ENCODE measurements around the gene ARHGEF2.
"Not testable (repeated sequence)": the region's sequence is repeated elsewhere in the genome, so short reads cannot be mapped to it uniquely, and the experiment has no call there.

The ARHGEF2 gene

DNA sequence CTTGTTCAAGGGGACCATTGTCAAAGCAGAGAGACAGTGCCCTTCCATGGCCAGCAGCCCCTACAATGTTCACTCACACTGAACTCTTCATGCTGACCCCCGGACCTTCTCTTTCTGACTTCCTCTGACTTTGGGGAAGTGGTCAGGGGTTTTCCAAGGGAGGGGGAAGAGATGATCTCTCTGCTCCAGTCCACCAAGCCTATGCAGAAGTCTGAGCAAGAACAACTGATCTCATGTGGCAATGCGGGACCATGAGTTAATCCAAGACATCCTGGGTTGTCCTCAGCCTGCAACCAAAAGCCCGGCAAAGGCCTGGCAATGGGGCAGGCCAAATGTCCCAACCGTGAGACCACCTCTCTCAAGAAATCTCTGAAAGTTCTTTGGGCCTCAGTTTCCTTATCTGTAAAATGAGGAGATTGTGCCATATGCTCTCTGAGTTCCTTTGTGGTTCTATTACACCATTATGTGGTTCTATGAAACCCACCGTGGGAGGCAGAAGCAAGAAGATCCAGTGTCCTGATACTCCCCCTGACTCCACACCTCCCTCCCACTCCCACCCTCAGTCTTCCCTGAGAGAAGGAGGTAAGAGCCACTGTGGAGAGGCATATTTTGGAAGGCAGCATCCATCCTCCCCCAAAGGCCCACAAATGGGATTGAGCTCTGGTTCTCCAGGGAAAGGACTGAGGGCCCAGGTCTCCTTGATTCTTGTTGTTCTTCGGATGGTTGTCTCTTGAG lies 11.8 kb upstream of the ARHGEF2 start:
- H2AFZ ChIP-seq (ENCODE audit: low read depth, low read length, severe bottlenecking): no peak overlapping the region
- H3K27me3 ChIP-seq (ENCODE audit: low read length): no peaks in the 10 kb centered on the region
- no peak overlapping the region for H3K9ac ChIP-seq (ENCODE audit: low read length)
- no peak overlapping the region for H3K27ac ChIP-seq (ENCODE audit: low read depth, low read length)
- H3F3A ChIP-seq (ENCODE audit: insufficient read depth): no peaks in the 10 kb centered on the region
- no peak overlapping the region for H3K4me3 ChIP-seq (ENCODE audit: insufficient read depth, low read length, poor library complexity, severe bottlenecking)
- no peaks in the 10 kb centered on the region for H4K20me1 ChIP-seq (ENCODE audit: low read depth, low read length)
- H3K79me2 ChIP-seq (ENCODE audit: insufficient read depth, low read length): no peaks in the 10 kb centered on the region
- no peaks in the 10 kb centered on the region for H3K36me3 ChIP-seq (ENCODE audit: low read length)
- no peaks in the 10 kb centered on the region for H3K9me2 ChIP-seq (replicated peaks; ENCODE audit: insufficient read depth, low read length)
- no peak for TF ChIP-seq EZH2phosphoT487 (conservative IDR thresholded peaks at IDR 0.05; ENCODE audit: low read length)
- TF ChIP-seq, protein P1, sequence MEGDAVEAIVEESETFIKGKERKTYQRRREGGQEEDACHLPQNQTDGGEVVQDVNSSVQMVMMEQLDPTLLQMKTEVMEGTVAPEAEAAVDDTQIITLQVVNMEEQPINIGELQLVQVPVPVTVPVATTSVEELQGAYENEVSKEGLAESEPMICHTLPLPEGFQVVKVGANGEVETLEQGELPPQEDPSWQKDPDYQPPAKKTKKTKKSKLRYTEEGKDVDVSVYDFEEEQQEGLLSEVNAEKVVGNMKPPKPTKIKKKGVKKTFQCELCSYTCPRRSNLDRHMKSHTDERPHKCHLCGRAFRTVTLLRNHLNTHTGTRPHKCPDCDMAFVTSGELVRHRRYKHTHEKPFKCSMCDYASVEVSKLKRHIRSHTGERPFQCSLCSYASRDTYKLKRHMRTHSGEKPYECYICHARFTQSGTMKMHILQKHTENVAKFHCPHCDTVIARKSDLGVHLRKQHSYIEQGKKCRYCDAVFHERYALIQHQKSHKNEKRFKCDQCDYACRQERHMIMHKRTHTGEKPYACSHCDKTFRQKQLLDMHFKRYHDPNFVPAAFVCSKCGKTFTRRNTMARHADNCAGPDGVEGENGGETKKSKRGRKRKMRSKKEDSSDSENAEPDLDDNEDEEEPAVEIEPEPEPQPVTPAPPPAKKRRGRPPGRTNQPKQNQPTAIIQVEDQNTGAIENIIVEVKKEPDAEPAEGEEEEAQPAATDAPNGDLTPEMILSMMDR (IDR thresholded peaks at IDR 0.05; ENCODE audit: insufficient read depth, low read length, poor library complexity, severe bottlenecking): no peak
- no peaks in the 10 kb centered on the region for H3K9me3 ChIP-seq (ENCODE audit: insufficient read depth, low read length)
- no peak overlapping the region for H3K4me2 ChIP-seq (ENCODE audit: low read depth, low read length, poor library complexity, severe bottlenecking)

GRCh38 chr1:155989242-155990004 lies 11.1 kb upstream of the ARHGEF2 start:
- Histone ChIP-seq H3K27me3 (ENCODE audit: low read length) (no peaks in the 10 kb centered on the region), H4K20me1 (ENCODE audit: low read depth, low read length) (no peaks in the 10 kb centered on the region), H3F3A (ENCODE audit: insufficient read depth) (no peaks in the 10 kb centered on the region), H3K27ac (ENCODE audit: low read depth, low read length) (no peak overlapping the region), H3K36me3 (ENCODE audit: low read length) (no peaks in the 10 kb centered on the region), H3K9me2 (replicated peaks; ENCODE audit: insufficient read depth, low read length) (no peaks in the 10 kb centered on the region), H3K4me2 (ENCODE audit: low read depth, low read length, poor library complexity, severe bottlenecking) (peak overlapping the region; percentile 31), H3K4me3 (ENCODE audit: insufficient read depth, low read length, poor library complexity, severe bottlenecking) (no peak overlapping the region), H3K9me3 (ENCODE audit: insufficient read depth, low read length) (no peaks in the 10 kb centered on the region), H3K79me2 (ENCODE audit: insufficient read depth, low read length) (no peaks in the 10 kb centered on the region), H2AFZ (ENCODE audit: low read depth, low read length, severe bottlenecking) (peak overlapping the region; percentile 93), H3K9ac (ENCODE audit: low read length) (peak overlapping the region; percentile 26; the same call in 1 of the 2 replicates)
- no peak for TF ChIP-seq EZH2phosphoT487 (conservative IDR thresholded peaks at IDR 0.05; ENCODE audit: low read length)
- TF ChIP-seq, protein P1 (IDR thresholded peaks at IDR 0.05; ENCODE audit: insufficient read depth, low read length, poor library complexity, severe bottlenecking): peak; percentile 89

- not testable (repeated sequence) for H3K79me2 ChIP-seq (ENCODE audit: insufficient read depth, low read length); H3K9me3 ChIP-seq (ENCODE audit: insufficient read depth, low read length); H3K9me2 ChIP-seq (replicated peaks; ENCODE audit: insufficient read depth, low read length); H3K27me3 ChIP-seq (ENCODE audit: low read length); H3K4me3 ChIP-seq (ENCODE audit: insufficient read depth, low read length, poor library complexity, severe bottlenecking); H2AFZ ChIP-seq (ENCODE audit: low read depth, low read length, severe bottlenecking); H3K27ac ChIP-seq (ENCODE audit: low read depth, low read length); H3K4me2 ChIP-seq (ENCODE audit: low read depth, low read length, poor library complexity, severe bottlenecking); H3K36me3 ChIP-seq (ENCODE audit: low read length); H3K9ac ChIP-seq (ENCODE audit: low read length); H4K20me1 ChIP-seq (ENCODE audit: low read depth, low read length)
- peaks cover 15% of the 10 kb centered on the region for H3F3A ChIP-seq (ENCODE audit: insufficient read depth)
Measured at GRCh38 chr1:155984903-155985645, 6.7 kb upstream of the ARHGEF2 start.

All from SU-DHL-6 (cell line).